ENCODE results near the gene CBLL1.
A peak's percentile ranks its signal among the peaks of the same experiment; 100 is the strongest.

The CBLL1 gene

GRCh38 chr7:107742678-107743566 is 1.0 kb upstream of the CBLL1 start:
- DNase-seq, result peak in 37 of 51 donors; percentile 27 to 83 (median 54)

DNA sequence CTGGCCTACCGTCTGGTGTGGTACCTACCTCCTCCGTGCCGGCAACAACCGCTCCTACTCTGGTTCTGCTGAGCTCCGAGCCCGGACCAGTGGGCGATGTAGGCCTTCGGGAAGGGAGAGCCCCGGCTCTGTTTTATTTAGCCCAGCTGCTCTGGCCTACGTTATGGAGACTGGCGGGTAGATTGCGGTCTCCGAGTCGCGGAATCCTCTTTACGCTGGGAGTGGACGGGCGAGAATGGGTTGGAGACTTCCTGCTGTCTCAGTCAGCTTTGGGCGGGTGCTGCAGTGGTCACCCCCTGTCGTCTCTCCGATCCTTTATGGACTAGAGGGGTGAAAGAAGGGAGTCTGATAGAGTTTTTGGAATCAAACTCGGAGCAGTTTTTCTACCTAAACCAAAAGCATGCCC is 406 bp downstream of the CBLL1 start:
- DNase-seq, result peak in 1 of 51 donors; percentile 62

DNA sequence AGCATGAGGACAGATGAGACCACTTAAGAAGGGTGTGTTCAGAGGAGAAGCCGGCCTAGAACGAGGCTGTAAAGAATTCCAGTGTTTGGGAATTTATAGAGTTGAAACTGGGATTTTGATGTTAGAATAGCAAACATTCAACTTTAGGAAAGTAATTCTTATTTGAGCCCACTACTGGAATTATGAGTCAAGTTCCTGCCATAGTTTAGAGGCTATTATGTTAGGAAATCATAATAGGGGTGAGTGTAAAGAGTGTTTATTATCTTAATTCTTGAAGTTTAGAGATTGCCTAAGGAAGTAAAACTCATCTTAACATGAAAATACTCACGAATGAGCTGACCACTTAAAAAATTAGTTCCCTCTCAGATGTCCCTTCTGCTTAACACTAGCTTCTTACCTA is 2.1 kb downstream of the CBLL1 start:
- DNase-seq, result no peak

- no peak for DNase-seq
Measured at GRCh38 chr7:107751113-107751512, 7.2 kb downstream of the CBLL1 start.

- no peak for DNase-seq
Measured at GRCh38 chr7:107754642-107755041, 10.7 kb downstream of the CBLL1 start.

- DNase-seq, result no peak
Measured at GRCh38 chr7:107758667-107759066, 14.7 kb downstream of the CBLL1 start.

DNA sequence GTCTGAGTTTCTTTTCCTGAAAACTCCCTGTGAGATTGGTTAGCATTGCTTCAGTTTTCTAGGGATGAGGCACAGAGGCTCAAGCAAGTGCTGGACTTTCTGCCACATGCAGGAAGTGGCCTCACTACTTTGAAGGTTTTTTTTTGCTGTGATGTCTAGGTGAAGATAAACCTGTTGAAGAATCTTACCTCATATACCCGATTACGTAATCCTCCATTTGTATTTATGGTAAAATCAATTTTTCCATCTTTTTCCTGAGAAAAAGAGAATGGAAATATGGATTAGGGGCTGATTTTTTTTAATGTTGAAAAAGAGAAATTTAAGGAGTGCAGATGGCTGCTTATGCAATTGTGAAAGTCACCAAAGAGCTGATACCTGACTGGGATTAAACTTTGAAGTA is 23.4 kb downstream of the CBLL1 start:
- DNase-seq, result no peak

GRCh38 chr7:107768263-107768662 is 24.3 kb downstream of the CBLL1 start:
- no peak for DNase-seq

DNA sequence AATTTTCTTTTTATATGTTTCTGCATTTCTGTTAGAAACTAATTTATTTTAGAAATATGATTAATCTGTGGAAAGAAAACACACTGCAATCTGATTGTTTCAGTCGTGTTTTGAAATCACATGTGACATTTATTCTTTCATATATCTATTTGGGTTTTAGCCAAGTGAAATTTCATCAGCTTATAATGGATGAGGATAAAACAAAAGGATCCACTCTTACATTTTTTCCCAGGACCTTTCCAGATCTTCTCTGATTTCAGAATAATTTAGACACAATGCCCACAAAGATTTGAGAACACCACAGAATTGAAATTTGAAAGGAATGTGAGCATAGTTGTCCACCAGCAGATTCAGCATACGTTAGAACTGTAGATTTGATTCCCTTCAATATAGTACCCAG is 29.1 kb downstream of the CBLL1 start:
- no peak for DNase-seq

- DNase-seq, result no peak
Measured at GRCh38 chr7:107777702-107778101, 33.8 kb downstream of the CBLL1 start.

GRCh38 chr7:107778283-107778682 is 34.3 kb downstream of the CBLL1 start:
- no peak for DNase-seq

DNA sequence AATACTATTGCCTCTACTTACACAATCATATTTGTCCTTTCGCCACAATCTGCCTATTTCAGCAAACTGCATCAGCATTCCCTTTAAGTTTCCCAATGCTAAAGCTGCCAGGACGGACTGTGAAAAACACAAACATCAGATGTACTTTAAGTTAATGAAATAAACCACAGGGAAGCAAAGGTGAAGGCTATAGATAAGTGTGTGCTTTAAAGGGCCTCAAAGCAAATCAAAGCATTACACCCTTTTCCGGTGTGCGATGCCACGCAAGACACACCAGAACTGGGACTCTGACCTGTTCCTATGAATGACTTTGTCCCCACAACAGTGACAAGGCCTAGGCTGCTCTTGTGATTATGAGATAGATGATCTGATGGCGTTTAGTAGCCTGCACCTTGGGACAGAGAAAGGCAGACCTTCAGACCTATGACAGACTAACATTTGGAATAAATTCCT is 35.7 kb downstream of the CBLL1 start:
- no peak for DNase-seq

DNA sequence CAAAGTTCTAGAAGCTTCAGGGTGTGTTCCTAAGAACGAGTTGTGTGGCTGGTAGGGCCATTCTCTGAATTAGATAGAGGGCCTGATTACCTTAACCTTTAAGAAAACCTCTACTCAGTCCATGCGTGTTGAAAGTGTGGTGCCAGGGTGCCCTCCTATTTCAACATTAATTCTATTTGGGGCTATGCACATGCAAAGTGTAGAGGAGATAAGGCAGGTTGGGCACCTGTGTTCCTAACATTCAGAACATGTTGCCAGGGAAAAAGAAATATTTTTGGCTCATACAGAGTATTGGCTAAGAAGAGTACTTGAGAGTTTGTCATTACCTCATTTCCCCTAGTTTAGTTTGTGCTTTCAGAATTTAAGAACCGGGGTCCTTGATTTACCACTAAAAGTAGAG is 38.4 kb downstream of the CBLL1 start:
- DNase-seq, result no peak

DNA sequence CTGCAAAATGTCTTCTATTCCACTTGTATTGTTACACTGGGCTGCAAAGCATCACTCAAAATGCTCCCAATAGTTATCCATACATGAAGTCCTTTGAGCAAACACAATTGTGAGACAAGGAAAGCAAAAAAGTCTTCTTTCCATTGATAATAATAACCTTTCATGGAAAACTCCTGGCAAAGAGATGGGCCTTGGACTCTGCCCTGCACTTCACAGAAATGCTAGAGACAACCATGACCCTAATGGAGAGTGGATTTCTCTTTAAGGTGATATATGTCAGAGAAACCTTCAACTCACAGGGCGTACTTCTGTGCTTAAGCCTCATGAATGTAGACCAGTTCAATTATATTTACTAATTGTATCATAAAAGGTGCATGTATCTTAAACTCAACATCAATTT is 39.7 kb downstream of the CBLL1 start:
- DNase-seq, result no peak

- DNase-seq, result no peak
Measured at GRCh38 chr7:107785170-107785569, 41.2 kb downstream of the CBLL1 start.

DNA sequence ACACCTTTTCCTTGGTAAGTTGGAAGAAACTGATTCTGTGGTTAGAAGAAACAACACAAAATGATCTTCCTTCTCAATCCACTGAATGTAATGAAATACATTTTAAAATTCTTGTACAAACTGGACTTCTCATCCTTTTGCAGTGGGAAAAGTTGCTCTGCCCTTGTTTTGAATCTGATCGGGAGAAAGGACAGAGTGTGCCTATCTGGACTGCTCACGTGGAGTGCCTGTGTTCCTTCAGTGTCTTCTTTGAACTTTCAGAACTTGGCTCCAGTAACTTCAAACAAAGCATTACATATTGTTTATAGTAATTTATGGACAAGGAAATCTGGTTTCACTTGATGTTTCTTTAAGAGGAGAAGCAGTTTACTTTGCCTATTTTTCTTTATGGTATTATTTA is 42.0 kb downstream of the CBLL1 start:
- DNase-seq, result no peak

GRCh38 chr7:107788216-107788615 is 44.3 kb downstream of the CBLL1 start:
- DNase-seq, result no peak

DNA sequence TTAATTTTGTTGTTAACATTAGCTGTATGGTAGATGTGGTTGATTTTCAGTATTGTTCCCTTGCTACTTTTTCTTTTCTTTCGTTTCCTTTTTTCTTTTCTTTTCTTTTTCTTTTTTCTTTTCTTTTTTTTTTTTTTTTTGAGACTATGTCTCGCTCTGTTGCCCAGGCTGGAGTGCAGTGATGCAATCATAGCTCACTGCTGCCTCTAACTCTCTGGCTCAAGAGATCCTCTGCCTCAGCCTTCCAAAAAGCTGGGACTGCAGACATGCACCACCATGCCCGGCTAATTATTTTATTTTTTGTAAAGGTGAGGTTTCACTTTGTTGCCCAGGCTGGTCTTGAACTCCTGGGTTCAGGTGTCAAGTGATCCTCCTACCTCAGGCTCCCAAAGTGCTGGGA is 44.7 kb downstream of the CBLL1 start:
- DNase-seq, result no peak

DNA sequence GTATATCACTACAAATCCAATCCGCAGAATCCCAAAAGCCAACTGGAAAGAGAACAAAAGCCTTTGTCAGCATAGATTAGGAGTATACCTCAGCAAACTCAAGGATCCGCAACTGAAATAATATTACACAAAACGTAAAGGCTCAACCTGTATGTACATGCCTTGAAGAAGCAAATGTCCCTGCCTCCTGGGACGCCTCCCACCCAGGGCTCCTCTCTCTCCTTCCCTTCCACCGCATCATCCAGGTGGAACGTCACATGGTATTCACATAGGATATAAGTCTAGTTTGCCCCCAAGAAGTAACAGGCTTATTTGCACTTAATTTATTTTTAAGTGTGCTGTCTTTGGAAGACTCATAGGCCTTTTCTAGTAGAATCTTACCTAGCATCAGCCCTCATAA is 45.7 kb downstream of the CBLL1 start:
- no peak for DNase-seq

GRCh38 chr7:107792364-107792763 is 48.4 kb downstream of the CBLL1 start:
- no peak for DNase-seq

DNA sequence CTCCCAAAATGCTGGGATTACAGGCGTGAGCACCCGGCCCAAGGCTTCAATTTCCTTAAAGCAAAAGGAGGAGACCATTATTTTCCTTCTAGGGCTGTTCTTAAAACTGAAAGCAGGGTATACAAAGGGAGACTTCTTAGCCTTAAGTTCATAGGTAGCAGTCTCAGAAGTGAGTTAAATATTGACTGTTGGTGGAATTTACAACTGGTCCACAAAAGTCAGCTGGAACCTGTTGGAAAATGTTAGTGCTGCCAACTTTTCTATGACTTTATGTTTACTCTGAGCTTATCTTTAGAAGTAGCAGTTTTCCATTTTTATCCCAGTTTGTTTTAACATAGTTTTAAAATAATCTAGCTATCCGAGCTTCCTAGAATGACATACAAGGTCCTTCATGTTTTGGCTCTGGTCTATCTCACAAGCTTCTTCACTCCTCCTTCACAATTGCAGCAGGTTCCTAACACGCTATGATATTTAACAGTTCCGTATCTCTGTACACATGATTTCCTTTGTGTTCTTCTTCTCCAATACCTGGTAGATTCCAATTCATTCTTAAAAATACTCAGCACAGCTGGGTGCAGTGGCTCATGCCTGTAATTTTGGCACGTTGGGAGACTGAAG is 55.8 kb downstream of the CBLL1 start:
- no peak for DNase-seq

DNA sequence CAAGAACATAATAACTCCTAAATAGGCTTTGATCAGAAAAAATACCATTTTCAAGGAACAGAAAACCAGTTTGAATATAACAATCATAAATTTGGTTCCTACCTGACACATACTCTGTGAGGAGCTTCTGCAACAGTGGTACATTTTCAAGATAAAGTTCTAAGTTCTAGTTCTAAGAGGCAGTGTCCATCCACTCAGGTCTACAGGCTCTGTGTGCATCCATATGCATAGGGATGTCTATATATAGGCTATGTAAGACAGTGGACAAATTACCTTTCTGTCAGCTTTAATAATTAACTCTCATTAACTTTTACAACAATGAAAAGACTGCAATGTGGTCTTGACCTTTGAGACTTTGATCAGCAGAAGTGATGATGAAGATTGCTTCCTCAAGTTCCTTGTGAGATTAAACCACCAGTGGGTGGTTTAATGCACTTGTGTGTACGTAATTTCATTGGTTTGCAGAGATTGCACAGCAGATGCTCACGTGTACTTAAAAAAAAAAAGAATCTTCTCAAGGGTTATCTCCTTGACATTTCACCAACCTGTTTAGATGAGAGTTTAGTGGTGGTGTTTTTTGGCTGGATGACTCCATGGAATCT is 59.2 kb downstream of the CBLL1 start, which contains the start of gene SLC26A3:
Gene SLC26A3 (minus strand): TSS at position 215 of the 602 bp plus-strand sequence. CDS start 8,714 bp downstream, outside the sequence.
- no peak for DNase-seq

DNA sequence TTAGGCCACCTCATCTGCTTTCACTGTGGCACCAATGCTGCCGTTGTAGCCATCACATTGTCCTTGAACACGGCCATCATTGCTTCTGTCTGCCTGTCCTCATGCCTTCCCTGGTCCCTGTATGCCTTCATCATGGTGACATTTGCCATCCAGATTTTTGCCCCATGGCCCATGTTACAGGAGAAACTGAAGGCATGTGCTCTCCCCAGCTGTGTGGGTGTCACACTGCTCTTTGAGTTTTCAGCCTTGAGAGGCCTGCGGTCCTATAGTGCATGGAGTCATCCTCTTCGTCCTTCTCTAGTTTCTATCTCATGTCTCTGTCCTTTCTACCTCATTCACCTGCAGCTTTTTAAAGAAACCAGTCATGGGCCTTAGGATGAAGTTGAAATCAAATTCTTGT is 65.2 kb downstream of the CBLL1 start:
- DNase-seq, result no peak

All from hypothalamus (tissue), 51 donors.